Sciatic nerve (tissue), 2 donors: ENCODE results near the gene HECTD2. TPM values are rescaled to one million over a fixed set of nuclear protein-coding genes. Genes with fewer than 3 reads are reported as not detected.
"Not testable (repeated sequence)": the region's sequence is repeated elsewhere in the genome, so short reads cannot be mapped to it uniquely, and the experiment has no call there.

Experiments used
- ATAC-seq: fragments of 200-7000 bp; cut with Tn5 transposase; one replicate; pipeline ENCODE4 v1.9.1; 2020; ENCODE audit warnings: mild to moderate bottlenecking, moderate library complexity
- DNase-seq: peaks from one replicate; pipeline ENCODE4 v3.0.0-alpha.2; 2020; ENCODE audit warnings: low spot score
- intact Hi-C: fragments of 100-400 bp; cut with DNase I; formaldehyde crosslinking; loops from one replicate; pipeline ENCODE4 v1.14.2; 2022
- total RNA-seq: library from RNA; stranded (reverse); fragmentation: NEBNext Ultra II Directional; extraction: Animal tissue kit (Norgen Biotek cat#: 25700); gene quantifications from one replicate; pipeline ENCODE4 v1.2.1, GENCODE V29; 2021
- donor health status: DM: no; HTN: no; CAD: no.
- donor health status: DM: no; HTN: no; CAD: no.

The HECTD2 gene
- total RNA-seq, 1 donor from 2014 or later, result 27.1 TPM

GRCh38 chr10:91519899-91520514 is 109.9 kb downstream of the HECTD2 start:
- DNase-seq, result no peak
- ATAC-seq, result no peak
- intact Hi-C loops, result no loop called here

- no peak for DNase-seq
- intact Hi-C loops, result no loop called here
- peak; percentile 77 for ATAC-seq
These were observed 110.5 kb downstream of the HECTD2 start for GRCh38 chr10:91520661-91521060.

- ATAC-seq, result no peak
- DNase-seq, result no peak
- intact Hi-C loops, result no loop called here
These were observed 111.3 kb downstream of the HECTD2 start for GRCh38 chr10:91521439-91521838.

- DNase-seq (no peak), ATAC-seq (no peak)
- intact Hi-C loops, result no loop called here
These were observed 116.0 kb downstream of the HECTD2 start for GRCh38 chr10:91525896-91526712.

GRCh38 chr10:91528080-91528479 is 117.9 kb downstream of the HECTD2 start:
- ATAC-seq (no peak), DNase-seq (no peak)
- intact Hi-C loops, result no loop called here

GRCh38 chr10:91528768-91529167 is 118.6 kb downstream of the HECTD2 start:
- ATAC-seq, result no peak
- intact Hi-C loops, result no loop called here
- no peak for DNase-seq

GRCh38 chr10:91534789-91535188 is 124.6 kb downstream of the HECTD2 start:
- DNase-seq, ATAC-seq, intact Hi-C loops: not testable (repeated sequence)

- intact Hi-C loops, result no loop called here
- ATAC-seq (peak; percentile 95), DNase-seq (no peak)
These were observed 126.0 kb downstream of the HECTD2 start for GRCh38 chr10:91536111-91536510.

GRCh38 chr10:91536733-91537132 is 126.6 kb downstream of the HECTD2 start:
- intact Hi-C loops, result no loop called here
- no peak for DNase-seq
- peak; percentile 69 for ATAC-seq

- intact Hi-C loops, result no loop called here
- DNase-seq (no peak), ATAC-seq (no peak)
These were observed 127.7 kb downstream of the HECTD2 start for GRCh38 chr10:91537614-91538383.

GRCh38 chr10:91539930-91540329 is 129.8 kb downstream of the HECTD2 start:
- no peak for DNase-seq
- intact Hi-C loops, result no loop called here

GRCh38 chr10:91540733-91541132 is 130.6 kb downstream of the HECTD2 start:
- intact Hi-C loops, result no loop called here
- DNase-seq (no peak), ATAC-seq (no peak)

More at GRCh38 chr10:91539930-91540329, 129.8 kb downstream of the HECTD2 start:
- no peak for ATAC-seq

- no peak for DNase-seq
- ATAC-seq, result no peak
- intact Hi-C loops, result no loop called here
These were observed 131.3 kb downstream of the HECTD2 start for GRCh38 chr10:91541481-91541880.

- intact Hi-C loops, result no loop called here
- no peak for ATAC-seq
- DNase-seq, result no peak
These were observed 135.2 kb downstream of the HECTD2 start for GRCh38 chr10:91545384-91545783.

GRCh38 chr10:91545838-91546237 is 135.7 kb downstream of the HECTD2 start:
- DNase-seq (no peak), ATAC-seq (no peak)
- intact Hi-C loops, result no loop called here

- DNase-seq (no peak), ATAC-seq (no peak)
- intact Hi-C loops, result no loop called here
These were observed 139.1 kb downstream of the HECTD2 start for GRCh38 chr10:91549262-91549661.

- no peak for DNase-seq
- intact Hi-C loops, result no loop called here
- no peak for ATAC-seq
These were observed 139.9 kb downstream of the HECTD2 start for GRCh38 chr10:91550021-91550420.

- peak; percentile 64 for DNase-seq
- intact Hi-C loops, result no loop called here
- ATAC-seq, result peak; percentile 84
These were observed 141.7 kb downstream of the HECTD2 start for GRCh38 chr10:91551856-91552255.

- intact Hi-C loops, result no loop called here
- DNase-seq, result no peak
These were observed 142.3 kb downstream of the HECTD2 start for GRCh38 chr10:91552274-91553095.

More at GRCh38 chr10:91552274-91553095, 142.3 kb downstream of the HECTD2 start:
- ATAC-seq, result peak; percentile 67
